GM21786 (cell line): Measurements from ENCODE around the gene KHDC4.
"Not testable (repeated sequence)": the region's sequence is repeated elsewhere in the genome, so short reads cannot be mapped to it uniquely, and the experiment has no call there.

Experiments
- ATAC-seq: cut with Tn5 transposase; IDR thresholded peaks from one replicate; pipeline ENCODE4 v1.9.1; 2021; ENCODE audit not compliant: unreplicated experiment

The KHDC4 gene

GRCh38 chr1:155910621-155911121 lies 23.5 kb downstream of the KHDC4 start:
- peak; percentile 14 for ATAC-seq

GRCh38 chr1:155909894-155910293 lies 24.3 kb downstream of the KHDC4 start:
- ATAC-seq: no peak

- ATAC-seq: no peak
Observed at GRCh38 chr1:155904261-155904660, 30.0 kb downstream of the KHDC4 start.

GRCh38 chr1:155900161-155900560 lies 34.1 kb downstream of the KHDC4 start:
- ATAC-seq: no peak

- ATAC-seq: no peak
Observed at GRCh38 chr1:155899683-155900082, 34.5 kb downstream of the KHDC4 start.

- no peak for ATAC-seq
Observed at GRCh38 chr1:155898888-155899287, 35.3 kb downstream of the KHDC4 start.

- ATAC-seq: no peak
Observed at GRCh38 chr1:155897746-155898145, 36.5 kb downstream of the KHDC4 start.

GRCh38 chr1:155896476-155896875 lies 37.7 kb downstream of the KHDC4 start:
- not testable (repeated sequence) for ATAC-seq

GRCh38 chr1:155895617-155896016 lies 38.6 kb downstream of the KHDC4 start:
- ATAC-seq: not testable (repeated sequence)

- ATAC-seq: no peak
Observed at GRCh38 chr1:155893389-155894142, 40.6 kb downstream of the KHDC4 start.

GRCh38 chr1:155892796-155893195 lies 41.4 kb downstream of the KHDC4 start:
- ATAC-seq: no peak

- ATAC-seq: no peak
Observed at GRCh38 chr1:155890251-155890650, 44.0 kb downstream of the KHDC4 start.

GRCh38 chr1:155889566-155889965 lies 44.6 kb downstream of the KHDC4 start:
- no peak for ATAC-seq

GRCh38 chr1:155888481-155888880 lies 45.7 kb downstream of the KHDC4 start:
- no peak for ATAC-seq

- no peak for ATAC-seq
Observed at GRCh38 chr1:155884982-155885381, 49.2 kb downstream of the KHDC4 start.

GRCh38 chr1:155884031-155884960 lies 49.9 kb downstream of the KHDC4 start:
- ATAC-seq: no peak

GRCh38 chr1:155882766-155883165 lies 51.4 kb downstream of the KHDC4 start:
- no peak for ATAC-seq

- ATAC-seq: no peak
Observed at GRCh38 chr1:155882235-155882634, 52.0 kb downstream of the KHDC4 start.

- no peak for ATAC-seq
Observed at GRCh38 chr1:155880950-155881349, 53.3 kb downstream of the KHDC4 start.

GRCh38 chr1:155880251-155880650 lies 54.0 kb downstream of the KHDC4 start:
- ATAC-seq: no peak

- ATAC-seq: no peak
Observed at GRCh38 chr1:155877945-155878344, 56.3 kb downstream of the KHDC4 start.

GRCh38 chr1:155873860-155874259 lies 60.4 kb downstream of the KHDC4 start:
- no peak for ATAC-seq
